IPS-18a (cell line): ENCODE data around the gene CTBP2.

Experiments used
- H3K27ac ChIP-seq: one replicate; pipeline ENCODE4 v1.5.1; 2013; ENCODE audit warnings: low read length
- H3K27me3 ChIP-seq: one replicate; pipeline ENCODE4 v1.6.1; 2013; ENCODE audit warnings: mild to moderate bottlenecking, low read length; ENCODE audit not compliant: control insufficient read depth, insufficient read depth
- H3K36me3 ChIP-seq: one replicate; pipeline ENCODE4 v1.6.1; 2013; ENCODE audit warnings: low read depth, low read length; ENCODE audit not compliant: control insufficient read depth
- H3K4me1 ChIP-seq: one replicate; pipeline ENCODE4 v1.6.1; 2013; ENCODE audit warnings: low read depth, low read length; ENCODE audit not compliant: control insufficient read depth
- H3K4me3 ChIP-seq: one replicate; pipeline ENCODE4 v1.5.1; 2013; ENCODE audit warnings: low read length
- H3K9ac ChIP-seq: one replicate; pipeline ENCODE4 v1.6.1; 2013; ENCODE audit warnings: mild to moderate bottlenecking, low read length, moderate library complexity
- H3K9me3 ChIP-seq: one replicate; pipeline ENCODE4 v1.6.1; 2013; ENCODE audit warnings: low read depth, low read length; ENCODE audit not compliant: control insufficient read depth

The CTBP2 gene

DNA sequence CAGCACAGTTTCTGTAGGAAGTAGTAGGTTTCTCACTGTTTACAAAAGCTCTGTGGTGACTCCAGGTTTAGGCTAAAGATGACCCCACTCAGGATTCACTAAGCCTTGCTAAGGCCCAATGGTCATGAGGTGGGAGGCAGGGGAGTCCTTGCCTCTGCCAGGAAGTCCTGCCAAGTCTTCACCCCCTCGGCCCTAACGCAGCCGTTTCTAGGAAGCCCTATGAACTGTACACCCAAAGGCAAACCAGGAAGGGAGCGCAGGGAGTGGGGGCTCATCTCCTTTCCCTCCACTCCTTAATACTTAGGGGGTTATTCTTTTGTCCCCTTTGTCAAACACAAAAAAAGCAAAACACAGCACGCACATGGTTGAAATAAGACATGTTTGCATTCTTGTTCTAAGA lies 64.6 kb downstream of the CTBP2 start:
- no peak overlapping the region for H3K27ac ChIP-seq
- H3K9me3 ChIP-seq = no peaks in the 10 kb centered on the region
- H3K27me3 ChIP-seq = no peaks in the 10 kb centered on the region
- peaks cover 12% of the 10 kb centered on the region for H3K36me3 ChIP-seq
- H3K4me1 ChIP-seq = peaks cover 22% of the 10 kb centered on the region
- H3K4me3 ChIP-seq = no peak overlapping the region
- no peak overlapping the region for H3K9ac ChIP-seq

DNA sequence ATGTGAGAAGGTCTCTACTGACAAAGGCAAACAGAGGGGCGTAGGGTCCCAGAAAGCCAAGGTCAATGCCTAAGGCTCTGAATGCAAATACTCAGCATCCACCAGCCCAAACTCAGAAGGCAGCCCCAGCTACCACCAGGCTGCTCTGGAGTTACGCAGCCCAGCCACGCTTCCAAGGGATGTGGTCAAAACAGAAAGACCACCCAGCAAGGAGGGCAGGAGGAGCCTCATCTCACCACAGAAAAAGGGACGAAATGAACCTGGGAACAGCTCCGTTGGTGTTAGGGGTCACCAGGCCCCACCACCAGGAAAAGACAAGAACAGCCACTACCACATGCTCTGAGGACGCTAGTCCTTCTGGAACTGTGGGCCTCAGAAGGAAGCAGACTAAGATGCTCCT lies 65.1 kb downstream of the CTBP2 start:
- Histone ChIP-seq H3K36me3 (peaks cover 12% of the 10 kb centered on the region), H3K27ac (no peak overlapping the region), H3K9ac (no peak overlapping the region), H3K4me1 (peaks cover 19% of the 10 kb centered on the region), H3K9me3 (no peaks in the 10 kb centered on the region), H3K4me3 (no peak overlapping the region), H3K27me3 (no peaks in the 10 kb centered on the region)

DNA sequence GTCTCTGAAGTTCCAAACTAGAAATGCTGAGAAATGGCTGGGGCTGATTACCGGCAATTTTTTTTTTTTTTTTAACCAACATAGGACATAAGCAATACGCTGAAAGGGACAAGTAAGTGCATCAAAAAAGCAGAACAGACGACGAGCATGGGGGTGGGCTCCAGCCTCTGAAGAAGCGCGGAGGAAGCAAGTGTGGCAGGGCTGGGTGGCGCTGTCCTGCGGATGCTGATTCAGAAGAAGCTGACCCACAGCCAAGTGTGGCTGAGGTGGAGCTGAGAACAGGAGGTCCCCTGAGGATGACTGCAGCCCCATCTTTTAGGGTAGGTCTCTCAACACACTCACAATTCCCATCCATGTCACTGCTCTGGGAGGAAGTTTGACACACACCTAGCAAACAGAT lies 65.6 kb downstream of the CTBP2 start:
- Histone ChIP-seq H3K9ac (no peak overlapping the region), H3K36me3 (peaks cover 12% of the 10 kb centered on the region), H3K27me3 (no peaks in the 10 kb centered on the region), H3K4me1 (peaks cover 19% of the 10 kb centered on the region), H3K4me3 (no peak overlapping the region), H3K9me3 (no peaks in the 10 kb centered on the region), H3K27ac (no peak overlapping the region)

DNA sequence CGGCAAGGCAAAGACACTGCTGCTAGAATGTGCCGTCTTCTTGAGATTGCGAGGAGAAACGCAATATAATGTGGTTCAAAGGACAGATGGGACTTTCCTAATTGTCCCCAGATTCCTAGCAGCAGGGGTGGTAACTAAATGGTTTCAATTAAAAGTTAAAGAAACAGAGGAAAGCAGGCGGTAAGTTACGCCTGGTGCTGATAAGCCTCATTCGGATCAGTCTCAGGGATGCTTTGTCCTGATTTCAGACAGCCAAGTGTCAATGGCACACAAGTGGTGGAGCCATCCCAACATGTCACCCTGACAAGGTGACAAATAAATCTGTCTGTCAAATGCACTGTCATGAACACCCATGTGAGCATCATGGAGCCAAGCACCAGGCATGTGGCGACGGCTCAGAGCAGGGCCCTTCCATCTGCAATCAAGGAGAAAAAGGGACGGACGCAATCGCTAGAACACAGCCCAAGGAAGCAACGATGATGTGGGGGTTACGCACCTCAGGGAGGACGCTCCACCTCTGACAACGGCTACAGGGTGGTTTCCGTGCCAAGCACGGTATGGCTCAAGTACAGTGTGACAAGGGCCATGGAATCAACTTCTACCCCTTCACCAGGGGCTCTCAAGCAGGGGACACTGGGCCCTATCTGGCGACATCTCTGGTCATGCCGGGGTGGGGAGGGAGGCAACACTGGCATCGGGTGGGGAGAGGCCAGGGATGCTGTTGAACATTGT lies 66.2 kb downstream of the CTBP2 start:
- peaks cover 12% of the 10 kb centered on the region for H3K36me3 ChIP-seq
- peaks cover 19% of the 10 kb centered on the region for H3K4me1 ChIP-seq
- H3K9me3 ChIP-seq = no peaks in the 10 kb centered on the region
- H3K27ac ChIP-seq = no peak overlapping the region
- H3K27me3 ChIP-seq = no peaks in the 10 kb centered on the region
- H3K9ac ChIP-seq = no peak overlapping the region
- no peak overlapping the region for H3K4me3 ChIP-seq

DNA sequence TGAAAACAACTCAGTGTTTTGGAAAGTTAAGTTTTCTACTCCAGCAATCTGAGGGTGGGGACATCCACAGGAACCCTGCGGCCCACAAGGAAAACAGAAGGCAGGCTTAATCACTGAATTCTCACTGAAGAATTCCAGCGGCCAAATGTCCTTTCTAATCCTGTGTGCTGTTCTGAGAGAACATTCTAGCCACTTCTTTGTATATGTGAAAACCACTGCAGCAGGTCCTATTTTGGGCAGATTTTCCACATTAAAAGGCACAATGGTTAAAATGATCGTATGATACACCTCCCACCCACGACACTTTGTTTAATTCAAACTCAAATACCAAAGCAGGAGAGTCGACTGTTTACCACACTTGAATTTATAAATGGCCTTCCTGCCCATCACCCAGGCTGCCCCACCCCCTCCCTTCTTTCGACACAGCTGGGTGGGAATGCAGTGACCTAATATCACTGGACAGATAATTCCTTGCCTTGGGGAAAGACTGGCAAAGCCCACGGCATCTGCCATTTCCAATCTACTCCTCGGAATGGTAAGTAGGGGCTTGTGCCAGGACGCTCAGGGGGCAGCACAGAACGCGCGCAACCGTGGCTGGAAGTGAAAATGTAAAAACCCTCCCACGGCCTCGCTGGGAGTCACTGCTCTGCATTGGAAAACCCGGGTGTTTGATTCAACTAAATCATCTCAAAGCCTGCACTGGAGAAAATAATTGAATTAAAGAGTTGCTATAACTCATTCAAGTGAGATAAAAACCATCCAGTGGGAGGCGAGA lies 67.0 kb downstream of the CTBP2 start:
- no peaks in the 10 kb centered on the region for H3K27me3 ChIP-seq
- H3K9ac ChIP-seq = no peak overlapping the region
- H3K9me3 ChIP-seq = no peaks in the 10 kb centered on the region
- no peak overlapping the region for H3K4me3 ChIP-seq
- peaks cover 19% of the 10 kb centered on the region for H3K4me1 ChIP-seq
- H3K36me3 ChIP-seq = peaks cover 18% of the 10 kb centered on the region
- H3K27ac ChIP-seq = no peak overlapping the region

DNA sequence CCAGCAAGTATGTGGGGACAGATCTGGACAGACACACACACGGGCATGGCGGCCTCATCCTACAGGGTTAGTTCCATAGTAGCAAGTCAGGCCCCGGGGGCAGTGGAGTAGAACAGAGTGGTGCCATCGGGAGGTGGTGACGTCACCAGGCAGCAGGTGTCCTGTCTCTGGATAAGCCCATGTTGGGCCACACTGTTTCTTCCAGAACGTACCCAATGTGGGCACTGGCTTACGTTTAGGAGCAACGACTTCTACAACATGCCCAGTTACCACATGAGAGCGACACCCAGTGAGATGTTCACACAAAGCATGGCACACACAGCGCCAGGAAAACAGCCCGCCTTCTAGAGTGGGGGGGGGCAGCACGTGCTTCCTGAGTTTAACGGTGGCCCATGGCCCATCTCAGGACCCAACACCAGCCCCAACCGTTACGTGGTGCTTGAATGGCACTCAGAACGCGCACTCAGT lies 67.8 kb downstream of the CTBP2 start:
- no peaks in the 10 kb centered on the region for H3K9me3 ChIP-seq
- no peak overlapping the region for H3K27ac ChIP-seq
- peaks cover 25% of the 10 kb centered on the region for H3K36me3 ChIP-seq
- H3K4me3 ChIP-seq = no peak overlapping the region
- H3K27me3 ChIP-seq = no peaks in the 10 kb centered on the region
- peaks cover 19% of the 10 kb centered on the region for H3K4me1 ChIP-seq
- H3K9ac ChIP-seq = no peak overlapping the region

DNA sequence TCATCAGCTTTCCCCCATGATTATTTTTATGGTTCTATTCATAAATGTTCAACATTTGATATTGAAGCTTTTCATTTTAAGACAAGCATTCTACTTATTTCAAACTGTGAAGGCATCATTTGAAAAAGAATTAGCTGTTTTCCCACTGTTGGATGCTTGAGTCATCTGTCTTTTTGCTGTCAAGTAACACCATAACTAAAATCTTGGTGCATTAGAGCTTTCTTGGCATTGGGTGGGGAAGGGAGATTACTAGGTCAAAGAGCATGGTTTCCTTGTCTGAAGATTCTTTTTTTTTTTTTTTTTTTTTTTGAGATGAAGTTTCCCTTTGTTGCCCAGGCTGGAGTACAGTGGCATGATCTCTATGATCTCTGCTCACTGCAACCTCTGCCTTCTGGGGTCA lies 68.5 kb downstream of the CTBP2 start:
- no peak overlapping the region for H3K4me3 ChIP-seq
- peaks cover 29% of the 10 kb centered on the region for H3K36me3 ChIP-seq
- no peaks in the 10 kb centered on the region for H3K9me3 ChIP-seq
- peaks cover 19% of the 10 kb centered on the region for H3K4me1 ChIP-seq
- no peak overlapping the region for H3K9ac ChIP-seq
- no peak overlapping the region for H3K27ac ChIP-seq
- H3K27me3 ChIP-seq = no peaks in the 10 kb centered on the region

DNA sequence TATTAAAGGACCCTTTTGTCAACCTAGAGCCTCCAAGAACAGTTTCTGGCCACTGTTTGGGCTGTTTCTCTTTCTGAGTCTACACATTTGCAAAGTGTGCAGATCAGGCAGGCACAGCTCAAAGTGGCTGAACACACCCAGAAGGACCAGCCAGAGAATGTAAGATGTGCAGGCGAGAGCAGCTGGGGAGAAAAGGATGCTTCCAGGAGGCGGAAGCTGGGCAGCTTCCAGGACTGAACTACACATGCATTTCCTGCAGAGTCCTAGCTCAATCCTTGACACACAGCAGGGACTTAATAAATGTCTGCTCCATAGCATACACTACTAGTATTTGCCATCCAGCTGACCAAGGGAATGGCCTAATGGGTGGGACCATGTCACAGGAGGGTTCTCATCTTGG lies 70.9 kb downstream of the CTBP2 start:
- no peak overlapping the region for H3K9ac ChIP-seq
- no peak overlapping the region for H3K4me3 ChIP-seq
- H3K36me3 ChIP-seq = peaks cover 35% of the 10 kb centered on the region
- no peak overlapping the region for H3K27ac ChIP-seq
- H3K9me3 ChIP-seq = no peaks in the 10 kb centered on the region
- H3K27me3 ChIP-seq = no peaks in the 10 kb centered on the region
- H3K4me1 ChIP-seq = peaks cover 16% of the 10 kb centered on the region

DNA sequence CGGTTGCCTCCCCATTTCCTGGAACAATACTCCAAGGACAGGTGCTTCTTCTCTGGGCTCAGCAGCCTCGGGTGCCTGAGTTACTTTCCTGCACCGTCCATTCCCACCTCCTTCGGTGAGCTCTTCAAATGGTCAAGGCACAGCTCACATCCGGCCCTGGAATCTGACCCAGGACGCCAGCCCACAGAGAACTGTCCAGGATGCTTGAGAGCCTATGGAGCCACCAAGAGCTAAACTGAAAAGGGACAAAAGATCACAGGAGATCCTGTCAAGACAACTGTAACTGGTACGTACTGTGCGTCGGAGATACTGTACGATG lies 72.5 kb downstream of the CTBP2 start:
- Histone ChIP-seq H3K27ac (no peak overlapping the region), H3K9me3 (no peaks in the 10 kb centered on the region), H3K4me1 (peaks cover under 1% of the 10 kb centered on the region), H3K4me3 (no peak overlapping the region), H3K9ac (no peak overlapping the region), H3K36me3 (peaks cover 32% of the 10 kb centered on the region), H3K27me3 (no peaks in the 10 kb centered on the region)

DNA sequence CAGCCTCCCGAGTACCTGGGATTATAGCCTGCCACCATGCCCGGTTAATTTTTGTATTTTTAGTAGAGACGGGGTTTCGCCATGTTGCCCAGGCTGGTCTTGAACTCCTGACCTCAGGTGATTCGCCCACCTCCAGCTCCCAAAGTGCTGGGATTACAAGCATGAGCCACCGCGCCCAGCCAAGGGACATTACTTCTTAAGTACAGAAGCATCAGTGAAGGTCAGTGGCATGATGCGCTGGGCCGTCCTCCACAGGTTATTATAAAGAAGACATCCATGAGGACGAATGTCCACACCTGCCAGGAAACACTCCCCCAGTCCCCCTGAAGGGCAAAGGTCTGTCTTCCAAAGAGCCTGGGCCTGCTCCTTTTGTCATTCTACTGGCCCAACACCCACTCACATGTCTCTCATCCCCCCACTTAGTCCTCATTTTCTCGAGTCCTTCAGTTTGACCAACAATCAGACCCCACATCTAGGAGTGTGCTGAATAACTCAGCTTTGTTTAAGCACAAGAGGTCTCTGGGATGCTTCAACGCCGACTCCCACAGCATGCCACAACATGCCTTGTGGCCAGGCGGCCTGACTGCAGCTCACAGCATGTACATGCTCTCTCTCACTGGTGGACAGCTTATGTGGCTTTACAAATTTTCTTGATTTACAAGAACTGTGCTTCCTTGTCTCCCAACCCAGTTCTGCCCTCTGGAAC lies 73.0 kb downstream of the CTBP2 start:
- H3K9ac ChIP-seq = no peak overlapping the region
- peaks cover 34% of the 10 kb centered on the region for H3K36me3 ChIP-seq
- H3K27ac ChIP-seq = no peak overlapping the region
- H3K9me3 ChIP-seq = no peaks in the 10 kb centered on the region
- no peaks in the 10 kb centered on the region for H3K4me1 ChIP-seq
- H3K4me3 ChIP-seq = no peak overlapping the region
- no peaks in the 10 kb centered on the region for H3K27me3 ChIP-seq

DNA sequence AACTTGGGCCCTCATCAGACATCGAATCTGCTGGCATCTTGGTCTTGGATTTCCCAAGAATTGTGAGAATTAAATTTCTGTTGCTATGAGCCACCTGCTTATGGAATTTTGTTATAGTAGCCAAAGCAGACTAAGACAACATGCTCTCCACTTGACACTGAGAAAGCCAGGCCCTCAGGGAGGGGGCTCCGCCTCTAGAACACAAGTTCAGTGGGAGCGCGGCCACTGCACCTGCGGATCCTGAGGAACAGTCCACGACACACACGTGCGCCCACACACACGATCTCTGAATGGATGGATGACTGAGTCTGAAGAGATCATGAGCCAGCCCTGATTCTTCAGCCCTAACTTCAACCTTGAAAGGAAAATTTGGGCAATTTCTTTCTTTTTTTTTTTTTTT lies 73.7 kb downstream of the CTBP2 start:
- Histone ChIP-seq H3K9me3 (no peaks in the 10 kb centered on the region), H3K4me3 (no peak overlapping the region), H3K9ac (no peak overlapping the region), H3K4me1 (no peaks in the 10 kb centered on the region), H3K27ac (no peak overlapping the region), H3K27me3 (no peaks in the 10 kb centered on the region), H3K36me3 (peaks cover 33% of the 10 kb centered on the region)
